Stimulated activated CD4-positive, alpha-beta T cell treated with anti-CD3 and anti-CD28 coated beads, Interleukin-12 subunit alpha, Interleukin-12 subunit beta, amount 100 ng/mL, for 48 hours (primary cell): ENCODE results near the gene NR0B2.
"Not testable (repeated sequence)": the region's sequence is repeated elsewhere in the genome, so short reads cannot be mapped to it uniquely, and the experiment has no call there.

Experiments
- DNase-seq, 3 donors: peaks; one replicate each; pipeline ENCODE4 v3.0.0-alpha.2; 2020; ENCODE audit warnings: low read depth in 2 of 3, low spot score in 1 of 3

NR0B2 gene

DNA sequence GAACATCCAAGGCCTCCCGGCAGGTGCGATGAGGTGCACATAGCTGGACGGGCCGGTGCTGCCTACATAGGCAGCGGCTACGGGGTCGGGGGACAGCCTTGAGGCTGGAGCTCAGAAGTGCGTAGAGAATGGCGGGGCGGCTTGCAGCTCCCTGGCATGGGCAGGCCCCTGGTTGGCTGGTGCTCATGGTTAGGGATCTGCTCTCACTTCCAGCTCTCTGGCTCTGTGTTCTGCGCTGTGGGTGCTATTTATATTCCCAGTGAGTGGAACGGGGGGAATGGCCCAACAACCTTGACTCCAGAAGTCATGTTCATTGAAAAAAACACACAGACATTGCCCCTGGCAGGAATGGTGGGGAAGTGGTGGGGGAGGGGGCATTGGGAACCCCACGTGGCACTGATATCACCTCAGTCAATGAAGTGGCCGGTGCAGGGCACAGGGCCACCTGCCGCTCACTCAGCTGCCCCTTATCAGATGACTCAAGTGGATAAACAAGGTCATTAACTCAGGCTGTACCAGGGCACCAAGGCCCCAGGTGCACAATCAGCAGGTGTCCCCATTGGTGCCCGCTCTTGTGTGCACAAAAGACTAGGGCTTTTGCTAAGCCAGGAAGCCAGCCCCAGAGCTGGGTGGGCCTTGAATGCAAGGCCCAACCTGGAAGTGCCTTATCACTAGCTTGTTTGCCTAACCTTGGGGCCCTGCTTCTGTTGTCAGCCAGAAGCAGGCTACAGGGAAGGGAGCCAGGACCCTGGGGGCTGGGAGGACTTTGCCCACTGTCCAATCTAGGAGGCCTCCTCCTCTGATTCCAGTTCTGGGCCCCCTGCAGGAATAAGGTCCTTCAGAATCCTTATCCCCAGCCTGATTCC is at the start of gene NR0B2:
Gene NR0B2, minus strand, starts transcription at position 222 of the 866 bp plus-strand sequence. Its CDS starts 35 bp downstream, at position 187.
- no peak for DNase-seq

- DNase-seq, result no peak
Measured at GRCh38 chr1:26961826-26962225, 48.1 kb upstream of the NR0B2 start.

DNA sequence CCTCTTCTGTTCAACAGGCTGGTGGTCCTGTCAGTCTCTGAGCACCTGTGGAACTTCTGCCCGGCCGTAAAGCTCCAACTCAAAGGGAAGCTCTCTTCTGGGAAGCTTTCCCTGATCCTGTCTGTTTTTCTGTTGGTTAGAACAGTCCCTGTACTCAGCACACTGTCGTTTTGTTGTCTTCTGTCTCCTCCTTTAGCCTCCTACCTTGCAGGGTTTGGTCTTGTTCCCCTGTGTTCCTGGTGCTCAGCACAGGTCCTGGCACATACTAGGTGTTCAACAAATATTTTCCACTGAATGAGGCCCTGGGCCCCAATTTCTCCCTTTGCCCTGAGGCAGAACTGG is 46.8 kb upstream of the NR0B2 start:
- no peak for DNase-seq

GRCh38 chr1:26959722-26960624 is 46.2 kb upstream of the NR0B2 start, which contains the start of gene KDF1:
Gene KDF1, minus strand, starts transcription at chr1:26960468. Its CDS starts 8,088 bp downstream, at chr1:26952380.
- DNase-seq, result peak in 1 of 3 donors; percentile 12

DNA sequence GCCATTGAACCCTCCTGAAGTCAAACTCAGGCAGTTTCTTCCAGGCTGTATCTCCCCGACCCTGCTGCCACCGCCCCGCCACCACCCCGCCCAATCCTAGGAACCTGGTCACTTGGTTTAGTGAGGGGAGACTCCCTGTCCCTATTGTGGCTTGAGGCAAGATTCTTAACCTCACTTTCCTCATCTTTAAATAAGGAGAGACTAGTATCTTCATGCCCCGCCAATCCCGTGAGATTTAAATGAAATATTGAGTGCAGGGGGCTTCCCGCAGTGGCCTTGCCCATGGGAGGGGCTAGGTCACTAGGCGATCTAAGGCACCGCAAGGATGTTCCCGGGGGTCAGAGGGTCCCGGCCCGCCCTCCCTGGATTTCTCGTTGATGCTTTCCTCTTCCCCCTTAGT is 45.5 kb upstream of the NR0B2 start:
- DNase-seq, result no peak

GRCh38 chr1:26957306-26957705 is 43.5 kb upstream of the NR0B2 start:
- DNase-seq, result no peak

DNA sequence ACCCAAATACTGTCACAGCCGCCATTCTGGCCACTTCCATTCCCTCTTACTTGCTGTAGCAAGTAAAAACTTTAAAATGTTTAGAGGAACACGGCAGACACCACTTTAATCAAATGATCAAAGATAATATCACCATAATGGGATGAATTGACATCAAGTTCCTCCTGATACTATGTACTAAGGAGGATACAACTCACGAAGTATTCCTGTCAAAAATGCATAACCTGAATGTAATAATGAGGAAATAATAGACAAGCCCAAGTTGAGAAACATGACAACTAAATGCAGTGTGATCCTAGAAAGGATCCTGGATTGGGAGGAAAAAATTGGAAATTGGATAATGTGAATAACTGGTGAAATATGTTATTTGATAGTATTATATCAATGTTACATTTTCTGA is 42.5 kb upstream of the NR0B2 start:
- no peak for DNase-seq

- no peak for DNase-seq
Measured at GRCh38 chr1:26953374-26953773, 39.6 kb upstream of the NR0B2 start.

DNA sequence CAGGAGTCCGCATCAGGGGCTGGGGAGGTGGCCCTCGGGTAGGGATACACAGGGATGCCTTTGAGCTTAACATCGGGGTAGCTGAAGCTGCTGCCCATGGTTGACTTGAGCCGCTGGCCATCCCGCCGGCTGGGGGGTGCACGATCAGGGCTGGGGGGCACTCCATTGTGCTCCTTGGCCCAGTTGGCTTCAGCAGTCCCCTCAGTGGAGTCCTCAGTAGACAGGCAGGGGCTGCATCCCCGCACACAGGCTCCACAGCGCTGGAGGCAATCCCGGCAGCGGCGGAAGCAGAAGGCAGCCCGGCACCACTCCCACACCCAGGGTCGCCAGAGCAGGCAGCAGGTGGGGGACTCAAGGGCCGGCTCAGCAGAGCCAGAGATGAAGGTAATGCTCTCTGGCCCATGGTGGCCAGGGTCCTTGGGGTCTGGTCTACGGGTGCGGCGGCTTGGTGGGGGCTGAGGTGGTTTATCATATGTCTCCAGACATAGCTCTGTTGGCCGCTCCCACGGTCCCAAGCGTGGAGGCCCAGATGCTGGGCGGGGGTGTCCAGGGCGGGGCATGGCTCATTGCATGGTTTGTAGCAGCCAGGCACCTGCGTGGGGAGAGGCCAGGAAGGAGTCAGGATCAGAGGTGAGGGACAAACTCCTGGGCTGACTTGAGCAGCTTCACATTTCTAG is 38.2 kb upstream of the NR0B2 start:
- DNase-seq, result no peak

GRCh38 chr1:26951216-26951615 is 37.4 kb upstream of the NR0B2 start:
- DNase-seq, result no peak

DNA sequence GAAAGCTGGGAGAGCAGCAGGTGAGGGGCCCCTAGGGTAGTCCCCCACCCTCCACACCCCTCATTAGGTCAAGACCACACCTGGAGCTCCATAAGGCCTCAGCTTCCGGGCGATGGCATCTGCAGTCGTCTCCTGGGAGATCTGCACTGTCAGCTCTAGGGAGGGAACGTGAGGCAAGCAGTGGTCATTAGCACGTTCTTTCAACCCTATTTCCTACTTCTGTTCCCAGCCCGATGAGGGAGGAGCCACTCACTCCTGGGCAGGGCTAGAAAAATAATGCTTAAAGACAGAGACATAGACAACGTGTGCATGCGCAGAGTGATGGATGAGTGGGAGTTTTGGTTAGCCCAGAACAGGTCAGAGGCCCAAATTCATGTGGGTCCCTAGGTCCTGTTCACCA is 36.8 kb upstream of the NR0B2 start:
- DNase-seq, result no peak

DNA sequence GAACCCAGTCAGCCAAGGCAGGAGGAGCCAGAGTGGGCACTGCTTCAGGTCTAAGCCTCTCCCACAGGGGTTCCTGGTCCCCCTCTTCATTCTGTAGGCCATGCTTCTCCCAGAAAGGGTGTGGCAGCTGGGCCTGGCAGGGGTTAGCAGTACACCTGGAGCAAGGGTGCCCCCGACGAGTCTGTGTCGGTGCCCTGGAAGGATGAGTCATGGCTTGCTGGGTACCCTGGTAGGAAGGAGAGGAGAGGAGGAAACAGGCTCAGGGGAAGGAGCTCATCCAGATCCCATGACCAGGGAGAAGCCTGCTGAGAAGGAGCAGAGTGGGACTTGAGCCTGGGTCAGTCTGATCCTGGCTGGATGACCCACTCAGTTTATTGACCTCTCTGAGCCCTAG is 36.1 kb upstream of the NR0B2 start:
- no peak for DNase-seq

GRCh38 chr1:26949266-26949925 is 35.6 kb upstream of the NR0B2 start:
- no peak for DNase-seq

DNA sequence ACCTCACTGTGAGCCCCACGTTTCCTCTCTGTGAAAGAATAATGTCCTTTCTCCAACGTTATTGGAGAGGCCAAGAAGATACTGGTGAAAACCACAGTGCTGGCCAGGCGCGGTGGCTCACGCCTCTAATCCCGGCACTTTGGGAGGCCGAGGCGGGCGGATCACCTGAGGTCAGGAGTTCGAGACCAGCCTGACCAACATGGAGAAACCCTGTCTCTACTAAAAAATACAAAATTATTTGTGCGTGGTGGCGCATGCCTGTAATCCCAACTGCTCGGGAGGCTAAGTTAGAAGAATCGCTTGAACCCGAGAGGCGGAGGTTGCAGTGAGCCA is 34.9 kb upstream of the NR0B2 start:
- DNase-seq, result not testable (repeated sequence)

DNA sequence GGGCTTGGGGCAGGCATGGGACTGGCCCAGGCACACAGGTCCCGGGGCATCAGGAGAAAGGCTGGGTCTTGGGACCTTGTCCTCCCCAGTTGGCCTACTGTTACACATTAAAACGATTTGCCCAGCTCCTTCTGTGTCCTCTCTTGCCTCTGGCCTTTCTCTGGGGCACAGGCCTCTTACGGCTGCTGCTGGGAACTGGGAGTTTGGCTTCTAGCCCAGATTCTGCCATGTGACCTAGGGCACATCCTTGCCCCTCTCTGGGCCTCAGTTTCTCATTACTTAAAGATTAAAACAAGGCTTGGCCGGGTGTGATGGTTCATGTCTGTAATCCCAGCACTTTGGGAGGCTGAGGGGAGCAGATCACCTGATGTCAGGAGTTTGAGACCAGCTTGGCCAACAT is 32.5 kb upstream of the NR0B2 start:
- DNase-seq, result no peak

GRCh38 chr1:26945728-26946127 is 32.0 kb upstream of the NR0B2 start:
- no peak for DNase-seq

- no peak for DNase-seq
Measured at GRCh38 chr1:26945138-26945537, 31.4 kb upstream of the NR0B2 start.

DNA sequence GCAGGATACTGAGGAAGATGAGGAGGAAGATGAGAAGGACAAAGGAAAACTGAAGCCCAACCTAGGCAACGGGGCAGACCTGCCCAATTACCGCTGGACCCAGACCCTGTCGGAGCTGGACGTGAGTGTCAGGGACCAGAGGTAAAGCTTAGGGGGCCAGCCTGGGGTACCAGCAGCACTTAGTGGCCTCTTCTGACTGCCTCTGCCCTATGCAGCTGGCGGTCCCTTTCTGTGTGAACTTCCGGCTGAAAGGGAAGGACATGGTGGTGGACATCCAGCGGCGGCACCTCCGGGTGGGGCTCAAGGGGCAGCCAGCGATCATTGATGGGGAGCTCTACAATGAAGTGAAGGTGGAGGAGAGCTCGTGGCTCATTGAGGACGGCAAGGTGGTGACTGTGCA is 28.9 kb upstream of the NR0B2 start:
- no peak for DNase-seq

- no peak for DNase-seq
Measured at GRCh38 chr1:26941311-26941710, 27.5 kb upstream of the NR0B2 start.

DNA sequence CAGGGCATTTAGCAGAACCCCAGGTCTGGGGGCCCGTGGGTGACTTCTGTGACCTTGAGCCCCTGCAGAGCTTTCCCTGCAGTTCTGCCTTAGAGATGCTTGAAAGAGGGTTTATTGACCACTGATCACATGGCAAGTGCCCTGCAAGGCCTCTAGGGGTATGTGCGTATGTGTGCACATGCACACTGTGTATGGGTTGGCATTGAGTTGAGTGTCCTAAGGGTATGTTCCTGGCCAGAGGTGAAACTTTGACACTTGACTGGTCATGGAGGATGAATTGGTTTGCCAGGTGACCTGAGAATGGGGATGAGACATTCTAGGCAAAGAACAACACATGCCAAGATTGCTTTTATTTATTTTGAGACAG is 24.9 kb upstream of the NR0B2 start:
- no peak for DNase-seq

GRCh38 chr1:26938004-26938658 is 24.4 kb upstream of the NR0B2 start:
- DNase-seq, result no peak
